Measurements from ENCODE around the gene NNT.

NNT gene

GRCh38 chr5:43649256-43649655, 46.3 kb downstream of the NNT start:
- Histone ChIP-seq H3K36me3 (ENCODE audit: control insufficient read depth, insufficient read depth, low read length) (peaks cover 9% of the 10 kb centered on the region), H3K4me3 (replicated peaks; ENCODE audit: low read depth, low read length) (no peak overlapping the region), H3K27me3 (replicated peaks; ENCODE audit: control insufficient read depth, insufficient read depth, low read length) (no peaks in the 10 kb centered on the region)
- TF ChIP-seq CTCF (IDR thresholded peaks at IDR 0.05; ENCODE audit: insufficient read depth, low read length, poor library complexity, severe bottlenecking) = no peak
- DNase-seq (ENCODE audit: extremely low read depth, insufficient read length) = no peak

GRCh38 chr5:43652537-43653302, 49.7 kb downstream of the NNT start:
- no peaks in the 10 kb centered on the region for H3K27me3 ChIP-seq (replicated peaks; ENCODE audit: control insufficient read depth, insufficient read depth, low read length)
- peaks cover 12% of the 10 kb centered on the region for H3K36me3 ChIP-seq (ENCODE audit: control insufficient read depth, insufficient read depth, low read length)
- no peak overlapping the region for H3K4me3 ChIP-seq (replicated peaks; ENCODE audit: low read depth, low read length)
- no peak for DNase-seq (ENCODE audit: extremely low read depth, insufficient read length)
- no peak for TF ChIP-seq CTCF (IDR thresholded peaks at IDR 0.05; ENCODE audit: insufficient read depth, low read length, poor library complexity, severe bottlenecking)

DNA sequence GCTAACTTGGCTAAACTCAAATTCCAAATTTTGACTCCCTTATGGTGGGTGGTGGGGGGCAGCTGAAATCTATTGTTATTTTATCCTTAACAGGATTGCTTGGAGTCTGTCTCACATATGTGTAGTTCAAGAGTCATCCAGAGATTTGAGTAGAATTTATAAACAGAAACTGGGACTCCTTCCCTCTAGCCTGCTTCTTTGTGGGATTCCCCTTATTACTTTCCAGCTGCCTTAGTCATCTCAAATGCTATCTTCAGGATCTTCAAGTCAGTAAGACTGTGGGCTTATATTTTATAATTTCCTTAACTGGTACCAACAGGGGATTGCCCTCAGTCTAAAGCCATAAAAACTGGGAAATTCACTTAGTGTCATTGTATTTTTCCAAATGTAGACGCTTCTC, 55.5 kb downstream of the NNT start:
- no peak overlapping the region for H3K4me3 ChIP-seq (replicated peaks; ENCODE audit: low read depth, low read length)
- no peaks in the 10 kb centered on the region for H3K27me3 ChIP-seq (replicated peaks; ENCODE audit: control insufficient read depth, insufficient read depth, low read length)
- TF ChIP-seq CTCF (IDR thresholded peaks at IDR 0.05; ENCODE audit: insufficient read depth, low read length, poor library complexity, severe bottlenecking) = no peak
- DNase-seq (ENCODE audit: extremely low read depth, insufficient read length) = no peak
- H3K36me3 ChIP-seq (ENCODE audit: control insufficient read depth, insufficient read depth, low read length) = peaks cover 6% of the 10 kb centered on the region

- H3K27me3 ChIP-seq (replicated peaks; ENCODE audit: control insufficient read depth, insufficient read depth, low read length) = no peaks in the 10 kb centered on the region
- DNase-seq (ENCODE audit: extremely low read depth, insufficient read length) = no peak
- H3K4me3 ChIP-seq (replicated peaks; ENCODE audit: low read depth, low read length) = no peak overlapping the region
- TF ChIP-seq CTCF (IDR thresholded peaks at IDR 0.05; ENCODE audit: insufficient read depth, low read length, poor library complexity, severe bottlenecking) = no peak
- H3K36me3 ChIP-seq (ENCODE audit: control insufficient read depth, insufficient read depth, low read length) = peaks cover 8% of the 10 kb centered on the region
Observed at GRCh38 chr5:43659075-43659474, 56.1 kb downstream of the NNT start.

DNA sequence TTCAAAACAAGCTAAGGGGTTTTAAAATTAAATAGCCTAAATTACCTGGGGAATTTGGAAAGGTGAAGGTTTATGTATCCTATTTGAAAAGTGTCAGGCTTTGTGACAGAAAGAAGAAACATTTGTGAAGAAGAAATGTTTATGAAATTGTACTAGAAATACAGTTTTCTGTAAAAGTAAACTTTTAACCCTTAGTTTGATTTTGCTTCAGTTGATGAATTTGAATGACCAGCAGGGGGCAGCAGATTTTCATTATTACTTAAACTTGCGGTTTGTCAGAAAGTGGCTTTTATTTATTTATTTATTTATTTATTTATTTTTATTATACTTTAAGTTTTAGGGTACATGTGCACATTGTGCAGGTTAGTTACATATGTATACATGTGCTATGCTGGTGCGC, 58.1 kb downstream of the NNT start:
- H3K27me3 ChIP-seq (replicated peaks; ENCODE audit: control insufficient read depth, insufficient read depth, low read length) = no peaks in the 10 kb centered on the region
- no peak overlapping the region for H3K4me3 ChIP-seq (replicated peaks; ENCODE audit: low read depth, low read length)
- DNase-seq (ENCODE audit: extremely low read depth, insufficient read length) = no peak
- peak; percentile 25 for TF ChIP-seq CTCF (IDR thresholded peaks at IDR 0.05; ENCODE audit: insufficient read depth, low read length, poor library complexity, severe bottlenecking)
- peaks cover 8% of the 10 kb centered on the region for H3K36me3 ChIP-seq (ENCODE audit: control insufficient read depth, insufficient read depth, low read length)

DNA sequence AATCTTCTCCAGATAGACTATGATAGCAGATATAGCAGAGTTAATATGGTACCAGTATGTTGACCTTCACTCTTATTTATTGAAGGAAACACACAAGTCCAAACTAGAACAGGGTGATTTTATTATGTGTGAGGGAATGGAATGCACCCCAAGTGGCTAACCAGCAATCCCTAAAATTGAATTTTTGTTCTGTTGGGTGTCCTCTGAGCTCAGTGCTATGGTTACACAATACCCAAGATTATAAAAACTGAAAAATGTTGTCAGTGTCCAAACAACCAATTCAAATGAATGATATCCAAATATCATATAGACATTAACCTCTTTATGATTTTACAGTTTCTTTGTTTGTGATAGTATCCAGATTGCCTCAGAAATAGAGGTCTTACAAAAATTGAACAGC, 60.9 kb downstream of the NNT start:
- TF ChIP-seq CTCF (IDR thresholded peaks at IDR 0.05; ENCODE audit: insufficient read depth, low read length, poor library complexity, severe bottlenecking) = no peak
- no peak for DNase-seq (ENCODE audit: extremely low read depth, insufficient read length)
- Histone ChIP-seq H3K36me3 (ENCODE audit: control insufficient read depth, insufficient read depth, low read length) (peaks cover 6% of the 10 kb centered on the region), H3K27me3 (replicated peaks; ENCODE audit: control insufficient read depth, insufficient read depth, low read length) (no peaks in the 10 kb centered on the region), H3K4me3 (replicated peaks; ENCODE audit: low read depth, low read length) (no peak overlapping the region)
